Upper lobe of right lung (tissue), 1 donor: ENCODE results near the gene STRIT1. TPM values are rescaled to one million over a fixed set of nuclear protein-coding genes. Genes with fewer than 3 reads are reported as not detected.
"Not testable (repeated sequence)": the region's sequence is repeated elsewhere in the genome, so short reads cannot be mapped to it uniquely, and the experiment has no call there.

Experiments used
- ATAC-seq: fragments of 200-7000 bp; cut with Tn5 transposase; one replicate; pipeline ENCODE4 v1.9.1; 2020; ENCODE audit warnings: mild to moderate bottlenecking, moderate library complexity
- DNase-seq: peaks from one replicate; pipeline ENCODE4 v3.0.0-alpha.2; 2020
- H3K27ac ChIP-seq: fragments of 200-600 bp; one replicate; pipeline ENCODE4 v1.8.0; 2022
- H3K27me3 ChIP-seq: fragments of 200-600 bp; one replicate; pipeline ENCODE4 v1.8.0; 2022; ENCODE audit warnings: mild to moderate bottlenecking
- H3K36me3 ChIP-seq: fragments of 200-600 bp; one replicate; pipeline ENCODE4 v1.8.0; 2022
- H3K4me1 ChIP-seq: fragments of 200-600 bp; one replicate; pipeline ENCODE4 v1.8.0; 2022
- H3K4me3 ChIP-seq: fragments of 200-600 bp; one replicate; pipeline ENCODE4 v1.8.0; 2022; ENCODE audit warnings: mild to moderate bottlenecking
- H3K9me3 ChIP-seq: fragments of 200-600 bp; one replicate; pipeline ENCODE4 v1.8.0; 2022
- intact Hi-C: fragments of 100-400 bp; cut with DNase I; formaldehyde crosslinking; loops from one replicate; pipeline ENCODE4 v1.11.0; 2022
- total RNA-seq: library from RNA; stranded (reverse); fragmentation: NEBNext Ultra II Directional; extraction: Animal tissue kit (Norgen Biotek cat#: 25700); gene quantifications from one replicate; pipeline ENCODE4 v1.2.1, GENCODE V29; 2021
- TF ChIP-seq, protein P1 (sequence below): fragments of 200-600 bp; IDR thresholded peaks from one replicate; pipeline ENCODE4 v1.8.0; 2022; ENCODE audit warnings: antibody characterized with exemption
- donor health status: DM: no; HTN: yes; CAD: no; lungs with severe emphysema.

STRIT1 gene
- total RNA-seq, 1 donor from 2014 or later, result not detected

DNA sequence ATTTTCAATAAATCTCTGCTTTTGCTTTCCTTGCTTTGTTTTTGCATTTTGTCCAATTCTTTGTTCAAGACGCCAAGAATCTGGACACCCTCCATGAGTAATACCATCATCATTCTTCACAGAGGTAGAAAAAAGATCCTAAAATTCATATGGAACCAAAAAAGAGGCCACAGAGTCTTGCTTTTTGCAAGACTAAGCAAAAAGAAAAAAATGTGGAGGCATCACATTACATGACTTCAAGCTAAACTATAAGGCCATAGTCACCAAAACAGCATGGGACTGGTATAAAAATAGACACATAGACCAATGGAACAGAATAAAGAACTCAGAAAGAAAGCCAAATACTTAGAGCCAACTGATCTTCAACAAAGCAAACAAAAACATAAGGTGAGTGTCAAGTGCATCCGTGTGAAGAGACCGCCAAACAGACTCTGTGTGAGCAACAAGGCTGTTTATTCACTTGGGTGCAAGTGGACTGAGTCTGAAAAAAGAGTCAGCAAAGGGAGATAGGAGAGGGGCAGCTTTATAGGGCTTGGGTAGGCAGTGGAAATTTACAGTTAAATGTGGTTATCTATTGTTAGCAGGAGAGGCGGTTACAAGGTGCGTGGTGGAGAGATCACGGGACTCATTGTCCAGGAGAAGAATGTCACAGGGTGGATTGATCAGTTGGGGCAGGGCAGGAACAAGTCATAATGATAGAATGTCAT, 10.9 kb downstream of the STRIT1 start:
- no peaks in the 10 kb centered on the region for H3K36me3 ChIP-seq
- intact Hi-C loops, result no loop called here
- no peaks in the 10 kb centered on the region for H3K9me3 ChIP-seq
- no peak for DNase-seq
- no peaks in the 10 kb centered on the region for H3K4me1 ChIP-seq
- no peak overlapping the region for H3K4me3 ChIP-seq
- TF ChIP-seq, protein P1, sequence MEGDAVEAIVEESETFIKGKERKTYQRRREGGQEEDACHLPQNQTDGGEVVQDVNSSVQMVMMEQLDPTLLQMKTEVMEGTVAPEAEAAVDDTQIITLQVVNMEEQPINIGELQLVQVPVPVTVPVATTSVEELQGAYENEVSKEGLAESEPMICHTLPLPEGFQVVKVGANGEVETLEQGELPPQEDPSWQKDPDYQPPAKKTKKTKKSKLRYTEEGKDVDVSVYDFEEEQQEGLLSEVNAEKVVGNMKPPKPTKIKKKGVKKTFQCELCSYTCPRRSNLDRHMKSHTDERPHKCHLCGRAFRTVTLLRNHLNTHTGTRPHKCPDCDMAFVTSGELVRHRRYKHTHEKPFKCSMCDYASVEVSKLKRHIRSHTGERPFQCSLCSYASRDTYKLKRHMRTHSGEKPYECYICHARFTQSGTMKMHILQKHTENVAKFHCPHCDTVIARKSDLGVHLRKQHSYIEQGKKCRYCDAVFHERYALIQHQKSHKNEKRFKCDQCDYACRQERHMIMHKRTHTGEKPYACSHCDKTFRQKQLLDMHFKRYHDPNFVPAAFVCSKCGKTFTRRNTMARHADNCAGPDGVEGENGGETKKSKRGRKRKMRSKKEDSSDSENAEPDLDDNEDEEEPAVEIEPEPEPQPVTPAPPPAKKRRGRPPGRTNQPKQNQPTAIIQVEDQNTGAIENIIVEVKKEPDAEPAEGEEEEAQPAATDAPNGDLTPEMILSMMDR, result no peak
- ATAC-seq, result no peak
- H3K27ac ChIP-seq, result no peak overlapping the region
- H3K27me3 ChIP-seq, result no peaks in the 10 kb centered on the region

DNA sequence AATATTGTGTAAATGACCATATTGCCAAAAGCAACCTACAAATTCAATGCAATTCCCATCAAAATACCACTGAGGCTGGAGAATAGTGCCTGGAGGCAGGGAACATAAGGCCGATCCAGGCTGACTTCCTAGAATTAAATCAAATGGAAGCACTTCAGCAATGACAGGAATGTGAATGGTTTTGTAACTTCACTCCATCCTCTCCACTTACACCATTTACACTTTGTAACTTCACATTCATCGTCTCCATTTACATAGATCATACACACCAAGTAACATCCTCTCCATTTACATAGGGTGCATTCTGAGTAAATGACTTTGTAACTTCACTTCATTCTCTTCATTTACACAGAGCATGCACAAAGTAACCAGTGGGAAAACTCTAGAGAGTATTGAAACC, 11.6 kb downstream of the STRIT1 start:
- no peaks in the 10 kb centered on the region for H3K36me3 ChIP-seq
- H3K9me3 ChIP-seq, result no peaks in the 10 kb centered on the region
- no peak overlapping the region for H3K4me3 ChIP-seq
- TF ChIP-seq, protein P1, result no peak
- intact Hi-C loops, result no loop called here
- no peaks in the 10 kb centered on the region for H3K4me1 ChIP-seq
- no peak overlapping the region for H3K27ac ChIP-seq
- H3K27me3 ChIP-seq, result no peaks in the 10 kb centered on the region
- DNase-seq (no peak), ATAC-seq (no peak)

DNA sequence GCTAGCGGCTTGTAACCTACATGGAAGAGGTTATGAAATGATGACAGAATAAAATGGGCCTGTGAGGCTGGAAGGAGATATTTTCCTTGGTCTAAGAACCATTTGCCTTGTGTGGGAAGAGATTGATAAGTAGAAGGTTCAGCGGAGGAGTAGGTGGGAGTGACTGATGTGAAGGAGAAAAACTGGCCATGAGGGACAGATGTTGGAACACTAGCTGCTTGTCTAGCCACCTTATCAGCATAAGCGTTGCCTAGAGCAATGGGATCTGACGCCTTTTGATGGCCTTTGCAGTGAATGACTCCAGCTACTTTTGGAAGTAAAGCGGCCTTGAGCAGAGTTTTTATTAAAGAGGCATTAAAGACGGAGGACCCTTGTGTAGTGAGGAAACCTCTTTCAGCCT, 17.4 kb downstream of the STRIT1 start:
- DNase-seq, H3K4me1 ChIP-seq, H3K27ac ChIP-seq, H3K27me3 ChIP-seq, H3K9me3 ChIP-seq, H3K36me3 ChIP-seq, H3K4me3 ChIP-seq, ATAC-seq, intact Hi-C loops: not testable (repeated sequence)

DNA sequence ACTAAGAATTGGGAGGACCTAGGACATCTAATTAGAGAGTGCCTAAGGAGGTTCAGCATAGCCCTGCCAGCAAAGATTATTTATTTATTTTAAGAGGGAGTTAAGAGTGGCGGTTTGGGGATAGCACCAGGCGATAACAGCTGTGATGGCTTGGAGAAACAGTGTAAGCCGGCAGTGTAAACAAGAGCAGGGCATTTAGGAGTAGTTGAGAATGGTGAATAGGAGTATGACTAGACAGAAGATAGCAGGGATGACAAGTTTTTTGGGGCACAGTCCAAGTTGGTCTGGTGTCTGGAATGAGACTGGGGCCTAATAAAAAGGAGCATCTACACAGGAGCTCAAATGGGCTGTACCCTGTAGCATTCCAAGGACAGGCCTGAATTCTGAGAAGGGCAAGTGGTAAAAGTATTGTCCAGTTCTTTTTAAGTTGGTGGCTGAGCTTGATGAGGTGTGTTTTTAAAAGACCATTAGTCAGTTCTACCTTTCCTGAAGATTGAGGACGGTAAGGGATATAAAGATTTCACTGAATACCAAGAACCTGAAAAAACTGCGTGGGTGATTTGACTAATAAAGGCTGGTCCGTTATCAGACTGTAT, 18.2 kb downstream of the STRIT1 start:
- H3K27ac ChIP-seq, H3K4me1 ChIP-seq, H3K36me3 ChIP-seq, DNase-seq, H3K4me3 ChIP-seq, H3K9me3 ChIP-seq, ATAC-seq, H3K27me3 ChIP-seq, intact Hi-C loops: not testable (repeated sequence)

DNA sequence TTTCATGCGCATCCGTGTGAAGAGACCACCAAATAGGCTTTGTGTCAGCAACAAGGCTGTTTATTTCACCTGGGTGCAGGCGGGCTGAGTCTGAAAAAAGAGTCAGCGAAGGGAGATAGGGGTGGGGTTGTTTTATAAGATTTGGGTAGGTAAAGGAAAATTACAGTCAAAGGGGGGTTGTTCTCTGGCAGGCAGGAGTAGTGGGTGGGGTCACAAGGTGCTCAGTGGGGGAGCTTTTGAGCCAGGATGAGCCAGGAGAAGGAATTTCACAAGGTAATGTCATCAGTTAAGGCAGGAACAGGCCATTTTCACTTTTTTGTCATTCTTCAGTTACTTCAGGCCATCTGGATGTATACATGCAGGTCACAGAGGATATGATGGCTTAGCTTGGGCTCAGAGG, 19.0 kb downstream of the STRIT1 start:
- H3K27me3 ChIP-seq, H3K36me3 ChIP-seq, H3K27ac ChIP-seq, ATAC-seq, DNase-seq, H3K4me3 ChIP-seq, H3K4me1 ChIP-seq, H3K9me3 ChIP-seq, intact Hi-C loops: not testable (repeated sequence)

DNA sequence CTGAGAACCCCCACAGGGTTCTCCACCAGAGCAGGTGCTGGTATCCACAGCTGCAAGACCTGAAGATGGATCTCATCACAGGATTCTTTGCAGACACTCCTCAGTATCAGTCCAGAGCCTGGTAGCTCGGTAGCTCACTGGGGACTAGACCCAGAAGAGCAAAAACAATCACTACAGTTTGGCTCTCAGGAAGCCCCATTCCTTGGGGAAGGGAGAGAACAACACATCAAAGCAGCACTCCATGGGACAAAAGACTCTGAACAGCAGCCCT, 22.2 kb downstream of the STRIT1 start:
- no peaks in the 10 kb centered on the region for H3K4me1 ChIP-seq
- DNase-seq, result no peak
- TF ChIP-seq, protein P1, result no peak
- no peak for ATAC-seq
- H3K4me3 ChIP-seq, result no peak overlapping the region
- H3K9me3 ChIP-seq, result no peaks in the 10 kb centered on the region
- no peak overlapping the region for H3K27ac ChIP-seq
- H3K27me3 ChIP-seq, result no peaks in the 10 kb centered on the region
- no peaks in the 10 kb centered on the region for H3K36me3 ChIP-seq
- intact Hi-C loops, result no loop called here

DNA sequence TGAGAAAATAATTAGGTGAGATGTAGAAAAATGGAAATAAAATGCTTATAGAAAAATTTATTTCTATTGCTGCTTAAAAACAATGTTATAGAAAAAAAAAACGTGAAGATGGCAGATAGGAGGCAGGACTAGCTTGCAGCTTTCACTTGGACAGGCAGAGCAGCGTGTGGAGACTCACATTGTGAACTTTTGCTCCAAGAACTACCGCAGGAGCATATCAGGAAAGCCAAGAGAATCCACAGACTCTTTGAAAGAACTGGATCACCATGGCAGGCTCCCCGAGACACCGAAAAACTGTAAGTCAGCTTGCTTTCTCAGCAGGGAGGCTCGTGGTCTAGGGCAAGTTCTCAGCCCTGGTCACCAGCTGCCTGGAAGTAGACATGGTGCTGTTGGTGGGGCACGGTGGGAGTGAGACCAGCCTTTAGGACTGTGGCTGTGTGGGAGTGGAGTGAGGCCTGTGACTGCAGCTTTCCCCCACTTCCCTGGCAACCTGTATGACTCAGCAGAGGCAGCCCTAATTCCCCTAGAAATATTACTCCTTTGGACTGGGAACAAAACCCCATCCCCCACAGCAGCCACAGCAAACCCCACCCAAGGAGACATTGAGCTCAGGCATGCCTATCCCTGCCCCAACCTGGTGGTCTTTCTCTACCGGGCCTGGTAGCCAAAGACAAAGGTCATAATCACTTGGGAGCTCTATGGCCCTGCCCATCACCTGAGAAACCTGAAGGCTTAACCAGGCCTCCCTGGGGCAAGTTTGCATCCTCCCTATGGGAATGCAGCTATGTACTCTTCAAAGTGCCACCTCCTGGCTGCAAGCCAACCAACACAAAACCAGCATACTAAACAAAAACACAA, 22.8 kb downstream of the STRIT1 start:
- ATAC-seq (no peak), DNase-seq (no peak)
- no peaks in the 10 kb centered on the region for H3K27me3 ChIP-seq
- H3K27ac ChIP-seq, result no peak overlapping the region
- TF ChIP-seq, protein P1, result no peak
- H3K9me3 ChIP-seq, result no peaks in the 10 kb centered on the region
- intact Hi-C loops, result no loop called here
- H3K4me1 ChIP-seq, result no peaks in the 10 kb centered on the region
- no peaks in the 10 kb centered on the region for H3K36me3 ChIP-seq
- H3K4me3 ChIP-seq, result no peak overlapping the region
